ENCODE measurements around the gene APP.

- TF ChIP-seq HMGXB4 (CRISPR knock-in tag; IDR thresholded peaks at IDR 0.05): no peak
- no peak for TF ChIP-seq TP53 (CRISPR knock-in tag; IDR thresholded peaks at IDR 0.05)
- no peak for TF ChIP-seq RELA (CRISPR knock-in tag; IDR thresholded peaks at IDR 0.05; ENCODE audit: borderline replicate concordance)
- TF ChIP-seq ELF4 (CRISPR knock-in tag; IDR thresholded peaks at IDR 0.05; ENCODE audit: low read depth): no peak
- no peak for TF ChIP-seq CTCF (IDR thresholded peaks at IDR 0.05)
- no peak for TF ChIP-seq FOXK1 (CRISPR knock-in tag; IDR thresholded peaks at IDR 0.05)
- TF ChIP-seq ZNF512 (CRISPR knock-in tag; IDR thresholded peaks at IDR 0.05; ENCODE audit: borderline replicate concordance): no peak
- no peak for TF ChIP-seq MYBL2 (CRISPR knock-in tag; IDR thresholded peaks at IDR 0.05)
- TF ChIP-seq TCF7 (CRISPR knock-in tag; IDR thresholded peaks at IDR 0.05; ENCODE audit: low read depth): no peak
- no peak for TF ChIP-seq ZNF671 (CRISPR knock-in tag; IDR thresholded peaks at IDR 0.05)
Observed at GRCh38 chr21:25979845-25980616, 190.5 kb downstream of the APP start.
